CD4-positive, alpha-beta T cell treated with Interleukin-15 for 1 hour (primary cell): ENCODE results near the gene ZFP64.

Source experiments
- DNase-seq: peaks from one replicate; pipeline ENCODE4 v3.0.0-alpha.2; 2020

Gene ZFP64

GRCh38 chr20:52103913-52104545, 87.5 kb downstream of the ZFP64 start:
- no peak for DNase-seq

DNA sequence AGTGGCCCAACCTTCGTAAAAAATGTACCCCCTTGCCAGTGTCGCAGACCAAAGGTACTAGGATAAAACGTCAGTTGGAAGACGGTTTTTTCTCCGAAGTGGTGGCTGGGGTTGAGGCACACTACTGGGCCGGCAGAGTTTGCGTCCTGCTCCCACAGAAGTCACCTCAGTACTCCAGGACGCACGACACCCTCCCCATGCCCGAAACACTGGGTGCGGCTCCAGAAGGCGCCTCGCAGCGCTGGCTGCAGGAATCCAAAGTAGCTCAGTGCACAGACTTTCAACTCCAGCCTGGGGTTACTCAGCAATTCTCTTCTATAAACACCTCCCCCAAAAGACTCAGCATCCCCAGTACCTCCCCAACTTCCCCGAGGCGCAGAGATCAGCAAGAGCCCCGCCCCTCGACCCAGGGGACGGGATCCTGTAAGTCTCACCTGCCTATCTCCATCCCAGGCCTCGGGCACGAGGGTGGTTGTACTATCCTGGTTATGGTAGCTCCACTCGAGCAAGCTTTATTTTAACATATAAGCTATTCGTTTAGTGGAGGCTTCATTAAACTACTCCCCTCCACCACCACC, 88.2 kb downstream of the ZFP64 start:
- no peak for DNase-seq

DNA sequence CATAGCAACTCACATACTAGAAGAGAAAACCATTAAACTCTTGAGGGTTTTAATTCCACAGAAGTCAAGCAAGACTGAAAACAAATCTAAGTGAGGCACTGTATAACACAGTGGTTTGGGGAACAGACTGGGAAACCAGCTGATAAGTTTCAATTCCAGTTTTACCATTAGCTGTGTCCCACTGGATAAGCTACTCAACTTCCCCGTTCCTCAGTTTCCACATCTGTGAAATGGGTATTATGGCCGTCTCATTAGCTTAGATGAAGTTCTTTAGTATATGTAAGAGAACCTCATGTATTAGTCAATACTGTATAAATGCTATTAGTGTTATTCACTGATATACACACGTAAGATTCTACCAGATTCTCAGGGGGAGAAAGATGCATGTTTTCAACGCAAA, 89.0 kb downstream of the ZFP64 start:
- DNase-seq: no peak

GRCh38 chr20:52102126-52102525, 89.5 kb downstream of the ZFP64 start:
- no peak for DNase-seq
